K562 (cell line): ENCODE results near the gene DRGX. TPM values are rescaled to one million over a fixed set of nuclear protein-coding genes. Genes with fewer than 3 reads are reported as not detected.

Experiments used
- HSF4 ChIP-seq: fragments of 250-450 bp; sonication (Bioruptor Pico); IDR thresholded peaks from 2 replicates; pipeline ENCODE4 v2.1.2; 2022; ENCODE audit warnings: mild to moderate bottlenecking, moderate library complexity, borderline replicate concordance
- TCF7 ChIP-seq: sonication (generic); IDR thresholded peaks from 2 replicates; pipeline ENCODE4 v1.6.1; 2016; ENCODE audit warnings: antibody characterized with exemption, borderline replicate concordance
- polyA plus RNA-seq, 8 experiments: library from polyadenylated mRNA; depleted of rRNA in 4 of 8; stranded (reverse) in 5 of 8; unstranded in 3 of 8; fragments of >200 nt; fragmentation: Nextera tagmentation in 2 of 8; fragmentation: Illumina TruSeq in 1 of 8; extraction: Ambion mirVana in 2 of 8; extraction: Trizol in 1 of 8; gene quantifications; 2 replicates each; pipeline versions ENCODE4 v1.2.1 to v1.2.3, GENCODE V29; 2011 to 2014; ENCODE audit warnings: inconsistent platforms in 1 of 8, missing spikeins in 1 of 8
- total RNA-seq, 7 experiments: library from RNA; depleted of rRNA in 6 of 7; stranded (reverse); fragments of >200 nt in 6 of 7; fragmentation: Illumina TruSeq in 2 of 7; extraction: Trizol in 2 of 7; gene quantifications; 2 replicates each; pipeline versions ENCODE4 v1.2.1 to v1.2.3, GENCODE V29; 2011 to 2021; ENCODE audit warnings: low replicate concordance in 1 of 7
- TF ChIP-seq, protein P1 (sequence below): fragments of 250-450 bp; sonication (Bioruptor Pico); IDR thresholded peaks from 2 replicates; pipeline ENCODE4 v1.4.0; 2020

The DRGX gene
- total and polyA plus RNA-seq, 9 of the 15 experiments (the other 6 are each of a cell fraction or from before 2014, with no cell fraction given), result not detected

- TF ChIP-seq, protein P1, sequence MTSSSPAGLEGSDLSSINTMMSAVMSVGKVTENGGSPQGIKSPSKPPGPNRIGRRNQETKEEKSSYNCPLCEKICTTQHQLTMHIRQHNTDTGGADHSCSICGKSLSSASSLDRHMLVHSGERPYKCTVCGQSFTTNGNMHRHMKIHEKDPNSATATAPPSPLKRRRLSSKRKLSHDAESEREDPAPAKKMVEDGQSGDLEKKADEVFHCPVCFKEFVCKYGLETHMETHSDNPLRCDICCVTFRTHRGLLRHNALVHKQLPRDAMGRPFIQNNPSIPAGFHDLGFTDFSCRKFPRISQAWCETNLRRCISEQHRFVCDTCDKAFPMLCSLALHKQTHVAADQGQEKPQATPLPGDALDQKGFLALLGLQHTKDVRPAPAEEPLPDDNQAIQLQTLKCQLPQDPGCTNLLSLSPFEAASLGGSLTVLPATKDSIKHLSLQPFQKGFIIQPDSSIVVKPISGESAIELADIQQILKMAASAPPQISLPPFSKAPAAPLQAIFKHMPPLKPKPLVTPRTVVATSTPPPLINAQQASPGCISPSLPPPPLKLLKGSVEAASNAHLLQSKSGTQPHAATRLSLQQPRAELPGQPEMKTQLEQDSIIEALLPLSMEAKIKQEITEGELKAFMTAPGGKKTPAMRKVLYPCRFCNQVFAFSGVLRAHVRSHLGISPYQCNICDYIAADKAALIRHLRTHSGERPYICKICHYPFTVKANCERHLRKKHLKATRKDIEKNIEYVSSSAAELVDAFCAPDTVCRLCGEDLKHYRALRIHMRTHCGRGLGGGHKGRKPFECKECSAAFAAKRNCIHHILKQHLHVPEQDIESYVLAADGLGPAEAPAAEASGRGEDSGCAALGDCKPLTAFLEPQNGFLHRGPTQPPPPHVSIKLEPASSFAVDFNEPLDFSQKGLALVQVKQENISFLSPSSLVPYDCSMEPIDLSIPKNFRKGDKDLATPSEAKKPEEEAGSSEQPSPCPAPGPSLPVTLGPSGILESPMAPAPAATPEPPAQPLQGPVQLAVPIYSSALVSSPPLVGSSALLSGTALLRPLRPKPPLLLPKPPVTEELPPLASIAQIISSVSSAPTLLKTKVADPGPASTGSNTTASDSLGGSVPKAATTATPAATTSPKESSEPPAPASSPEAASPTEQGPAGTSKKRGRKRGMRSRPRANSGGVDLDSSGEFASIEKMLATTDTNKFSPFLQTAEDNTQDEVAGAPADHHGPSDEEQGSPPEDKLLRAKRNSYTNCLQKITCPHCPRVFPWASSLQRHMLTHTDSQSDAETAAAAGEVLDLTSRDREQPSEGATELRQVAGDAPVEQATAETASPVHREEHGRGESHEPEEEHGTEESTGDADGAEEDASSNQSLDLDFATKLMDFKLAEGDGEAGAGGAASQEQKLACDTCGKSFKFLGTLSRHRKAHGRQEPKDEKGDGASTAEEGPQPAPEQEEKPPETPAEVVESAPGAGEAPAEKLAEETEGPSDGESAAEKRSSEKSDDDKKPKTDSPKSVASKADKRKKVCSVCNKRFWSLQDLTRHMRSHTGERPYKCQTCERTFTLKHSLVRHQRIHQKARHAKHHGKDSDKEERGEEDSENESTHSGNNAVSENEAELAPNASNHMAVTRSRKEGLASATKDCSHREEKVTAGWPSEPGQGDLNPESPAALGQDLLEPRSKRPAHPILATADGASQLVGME, result no peak
- TF ChIP-seq HSF4 (CRISPR knock-in tag) (no peak), TCF7 (no peak)
Observed at GRCh38 chr10:49353026-49353894, 42.6 kb downstream of the DRGX start (continued).
